ENCODE results near the gene FHL2. TPM values are rescaled to one million over a fixed set of nuclear protein-coding genes. Genes with fewer than 3 reads are reported as not detected.

Gene FHL2
- total and polyA plus RNA-seq, 2 of the 13 experiments (the other 11 are each of a cell fraction or from before 2014, with no cell fraction given), result 1.9 to 74.8 TPM

- TF ChIP-seq HMGXB3 (CRISPR knock-in tag; IDR thresholded peaks at IDR 0.05; ENCODE audit: borderline replicate concordance) (no peak), RARG (CRISPR knock-in tag; IDR thresholded peaks at IDR 0.05; ENCODE audit: low read depth) (no peak), ZBTB39 (CRISPR knock-in tag; IDR thresholded peaks at IDR 0.05) (0 out of 2 replicates have a peak, but pooled peaks have one; percentile 54), ZNF775 (CRISPR knock-in tag; IDR thresholded peaks at IDR 0.05; ENCODE audit: borderline replicate concordance) (0 out of 2 replicates have a peak, but pooled peaks have one; percentile 46), HIVEP1 (CRISPR knock-in tag; IDR thresholded peaks at IDR 0.05) (peak; percentile 71; the same call in 1 of the 2 replicates), ZNF589 (CRISPR knock-in tag; conservative IDR thresholded peaks at IDR 0.05) (no peak), MEF2D (CRISPR knock-in tag; IDR thresholded peaks at IDR 0.05) (0 out of 2 replicates have a peak, but pooled peaks have one; percentile 46), RELA (CRISPR knock-in tag; IDR thresholded peaks at IDR 0.05) (0 out of 2 replicates have a peak, but pooled peaks have one; percentile 60), THAP8 (CRISPR knock-in tag; IDR thresholded peaks at IDR 0.05; ENCODE audit: borderline replicate concordance) (no peak; the same call in 1 of the 2 replicates), ZNF446 (CRISPR knock-in tag; IDR thresholded peaks at IDR 0.05) (peak; percentile 60), ZNF878 (CRISPR knock-in tag; IDR thresholded peaks at IDR 0.05) (no peak; the same call in 1 of the 2 replicates), ZNF75D (CRISPR knock-in tag; IDR thresholded peaks at IDR 0.05; ENCODE audit: borderline replicate concordance) (peak; percentile 87; the same call in 1 of the 2 replicates), NCOR1 (IDR thresholded peaks at IDR 0.05; ENCODE audit: borderline replicate concordance, low read length) (no peak), E2F2 (CRISPR knock-in tag; IDR thresholded peaks at IDR 0.05; ENCODE audit: borderline replicate concordance) (no peak), MLX (CRISPR knock-in tag; IDR thresholded peaks at IDR 0.05) (0 out of 2 replicates have a peak, but pooled peaks have one; percentile 10), ZNF766 (CRISPR knock-in tag; IDR thresholded peaks at IDR 0.05; ENCODE audit: borderline replicate concordance) (peak; percentile 67; the same call in 1 of the 2 replicates), BCL6 (CRISPR knock-in tag; IDR thresholded peaks at IDR 0.05) (0 out of 2 replicates have a peak, but pooled peaks have one; percentile 28), ATF1 (CRISPR knock-in tag; IDR thresholded peaks at IDR 0.05) (no peak)
These were observed 69.0 kb downstream of the FHL2 start, which contains the start of gene TGFBRAP1 (continued) for GRCh38 chr2:105329561-105330495.

All from HepG2 (cell line).